AG09309 (cell line): Measurements from ENCODE around the gene SUV39H1.

Experiments used
- DNase-seq: peaks from one replicate; pipeline ENCODE4 v3.0.0-alpha.2; 2010; ENCODE audit warnings: low read depth
- H3K4me3 ChIP-seq: 2 replicates; pipeline ENCODE4 v1.5.1; 2011; ENCODE audit warnings: mild to moderate bottlenecking, low read depth, low read length, moderate library complexity; ENCODE audit not compliant: control insufficient read depth
- CTCF ChIP-seq: IDR thresholded peaks from 2 replicates; pipeline ENCODE4 v1.5.1; 2011; ENCODE audit warnings: mild to moderate bottlenecking, low read depth, low read length, inconsistent platforms; ENCODE audit not compliant: insufficient read depth, control insufficient read depth; ENCODE audit errors: missing control alignments

The SUV39H1 gene

GRCh38 chrX:48749182-48749581 is 52.6 kb downstream of the SUV39H1 start:
- no peak for DNase-seq
- H3K4me3 ChIP-seq: no peak overlapping the region
- TF ChIP-seq CTCF: no peak

- DNase-seq: no peak
- no peak for TF ChIP-seq CTCF
- no peak overlapping the region for H3K4me3 ChIP-seq
These were observed 54.8 kb downstream of the SUV39H1 start for GRCh38 chrX:48751343-48751742.

DNA sequence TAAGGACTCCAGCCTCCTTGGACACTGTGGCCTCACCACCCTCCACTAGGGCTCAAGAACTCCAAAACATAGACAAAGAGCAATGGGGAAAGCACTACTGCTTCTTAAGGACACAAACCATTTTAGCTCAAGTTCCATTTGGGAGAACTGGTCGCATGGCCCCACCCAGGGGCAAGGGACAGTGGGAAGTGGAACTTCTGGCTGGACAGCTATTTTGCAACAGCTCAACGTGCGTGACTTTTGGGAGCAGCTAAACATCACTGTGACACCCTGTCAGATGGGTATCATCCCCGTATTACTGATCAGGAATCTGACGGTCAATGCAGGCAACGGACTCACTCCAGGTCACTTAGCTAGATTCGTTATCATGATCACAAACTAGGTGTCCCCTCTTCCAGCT is 56.0 kb downstream of the SUV39H1 start:
- DNase-seq: no peak
- H3K4me3 ChIP-seq: no peak overlapping the region
- no peak for TF ChIP-seq CTCF

DNA sequence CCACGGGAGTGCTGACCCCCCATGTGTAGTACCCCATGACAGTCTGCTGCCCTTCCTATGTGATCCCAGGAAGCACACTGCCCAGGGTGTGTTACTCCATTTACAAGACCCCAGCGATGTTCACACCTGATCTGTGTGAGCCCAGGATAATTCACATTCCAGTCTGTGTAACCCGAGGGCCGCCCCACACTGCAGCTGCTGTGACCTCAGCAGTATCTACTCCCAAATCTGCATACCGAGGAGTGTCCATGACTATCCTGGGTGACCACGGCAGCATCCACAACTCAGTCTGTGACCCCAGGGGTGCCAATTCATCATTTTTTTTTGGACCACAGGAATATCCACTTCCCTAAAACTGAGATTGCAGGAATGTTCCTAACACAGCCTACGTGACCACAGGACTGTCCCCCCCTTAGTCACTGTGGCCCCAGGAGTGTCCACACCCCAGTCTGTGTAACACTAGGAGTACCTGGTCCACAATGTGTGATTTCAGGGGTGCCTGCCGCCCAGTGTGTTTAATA is 57.2 kb downstream of the SUV39H1 start:
- TF ChIP-seq CTCF: no peak
- no peak overlapping the region for H3K4me3 ChIP-seq
- no peak for DNase-seq

- no peak for DNase-seq
- TF ChIP-seq CTCF: no peak
- no peak overlapping the region for H3K4me3 ChIP-seq
These were observed 57.7 kb downstream of the SUV39H1 start for GRCh38 chrX:48754238-48754637.
